HTERT RPE-1 (cell line): ENCODE data around the gene TTLL5.

ENCODE experiments used
- in situ Hi-C: fragments of 300-500 bp; cut with MboI; formaldehyde crosslinking; loops from 4 replicates; pipeline ENCODE4 v1.14.3; 2020; ENCODE audit warnings: low sequenced_read_pairs

TTLL5 gene

GRCh38 chr14:75660630-75661498 lies at the start of gene TTLL5, which contains the start of gene ERG28:
TSS of gene TTLL5 (plus strand) at chr14:75661246. CDS start at chr14:75663150, 1,904 bp downstream.
TSS of gene ERG28 (minus strand) at chr14:75660876. CDS start at chr14:75657502, 3,374 bp downstream.
- in situ Hi-C loops, result no loop called here

- in situ Hi-C loops, result no loop called here
Measured at GRCh38 chr14:75612157-75612556, 48.9 kb upstream of the TTLL5 start.

- in situ Hi-C loops, result no loop called here
Measured at GRCh38 chr14:75614179-75614578, 46.9 kb upstream of the TTLL5 start.

- in situ Hi-C loops, result no loop called here
Measured at GRCh38 chr14:75615200-75615599, 45.8 kb upstream of the TTLL5 start.

GRCh38 chr14:75619548-75619947 lies 41.5 kb upstream of the TTLL5 start:
- in situ Hi-C loops, result no loop called here

- in situ Hi-C loops, result no loop called here
Measured at GRCh38 chr14:75625034-75625433, 36.0 kb upstream of the TTLL5 start.

- in situ Hi-C loops, result no loop called here
Measured at GRCh38 chr14:75626396-75626795, 34.6 kb upstream of the TTLL5 start.

GRCh38 chr14:75626863-75627262 lies 34.2 kb upstream of the TTLL5 start:
- in situ Hi-C loops, result no loop called here

GRCh38 chr14:75627406-75627805 lies 33.6 kb upstream of the TTLL5 start:
- in situ Hi-C loops, result no loop called here

- in situ Hi-C loops, result no loop called here
Measured at GRCh38 chr14:75628816-75629215, 32.2 kb upstream of the TTLL5 start.

GRCh38 chr14:75630695-75631452 lies 30.2 kb upstream of the TTLL5 start:
- in situ Hi-C loops, result no loop called here

- in situ Hi-C loops, result no loop called here
Measured at GRCh38 chr14:75631453-75631831, 29.6 kb upstream of the TTLL5 start.

GRCh38 chr14:75634848-75635247 lies 26.2 kb upstream of the TTLL5 start:
- in situ Hi-C loops, result no loop called here

GRCh38 chr14:75636100-75636692 lies 24.9 kb upstream of the TTLL5 start:
- in situ Hi-C loops, result no loop called here

GRCh38 chr14:75640876-75641275 lies 20.2 kb upstream of the TTLL5 start:
- in situ Hi-C loops, result no loop called here

- in situ Hi-C loops, result no loop called here
Measured at GRCh38 chr14:75643985-75644384, 17.1 kb upstream of the TTLL5 start.

- in situ Hi-C loops, result no loop called here
Measured at GRCh38 chr14:75645056-75645455, 16.0 kb upstream of the TTLL5 start.

GRCh38 chr14:75646762-75647161 lies 14.3 kb upstream of the TTLL5 start:
- in situ Hi-C loops, result no loop called here

GRCh38 chr14:75647640-75648039 lies 13.4 kb upstream of the TTLL5 start:
- in situ Hi-C loops, result no loop called here

GRCh38 chr14:75648066-75648838 lies 12.8 kb upstream of the TTLL5 start:
- in situ Hi-C loops, result no loop called here

GRCh38 chr14:75649337-75649736 lies 11.7 kb upstream of the TTLL5 start:
- in situ Hi-C loops, result no loop called here
